Activated naive CD8-positive, alpha-beta T cell treated with anti-CD3 and anti-CD28 coated beads, Interleukin-2, amount 50 U/mL, for 16 hours (primary cell): ENCODE results near the gene LDB2.
"Not testable (repeated sequence)": the region's sequence is repeated elsewhere in the genome, so short reads cannot be mapped to it uniquely, and the experiment has no call there.

Experiments used
- DNase-seq: peaks from one replicate; pipeline ENCODE4 v3.0.0-alpha.2; 2020; ENCODE audit warnings: low read depth, low spot score

The LDB2 gene

DNA sequence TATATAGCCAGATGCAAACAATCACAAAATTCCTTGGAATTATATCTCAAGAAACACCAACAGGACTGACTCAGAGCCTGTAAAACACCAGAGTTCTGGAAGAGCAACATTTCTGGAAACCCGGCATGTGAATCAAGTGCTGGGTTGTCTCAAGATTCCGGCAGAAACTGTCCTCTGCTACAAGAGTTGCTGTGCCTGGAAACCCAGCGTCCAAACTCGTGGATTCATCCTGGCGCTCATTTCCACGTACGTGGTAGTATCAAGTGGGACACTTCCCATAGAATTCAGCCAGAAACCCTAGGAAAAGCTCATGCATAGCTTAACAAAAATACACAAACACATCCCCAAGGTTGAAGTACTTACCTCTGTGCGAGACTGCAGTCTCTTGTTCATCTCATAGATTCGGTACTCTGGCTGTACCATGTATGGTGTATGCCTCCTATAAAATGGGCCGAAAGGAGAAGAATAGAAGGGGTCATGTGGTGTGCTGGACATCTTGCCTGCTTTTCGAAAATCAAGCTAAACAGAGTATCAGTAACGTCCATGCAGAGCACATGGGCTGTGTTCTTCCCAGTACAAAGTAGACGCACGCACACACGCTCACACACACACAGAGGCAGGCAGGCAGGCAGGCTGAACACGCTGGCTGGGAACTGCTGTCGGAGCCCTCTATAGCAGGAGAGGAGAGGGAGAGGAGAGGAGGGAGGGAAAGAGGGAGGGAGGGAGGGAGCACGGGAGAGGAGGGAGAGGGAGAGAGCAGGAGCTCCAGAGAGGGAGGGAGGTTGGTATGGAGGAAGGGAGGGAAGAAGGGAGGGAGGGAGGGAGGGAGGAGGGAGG, at the start of gene LDB2:
TSS of gene LDB2 (minus strand) at position 655 of the 837 bp plus-strand sequence.
- no peak for DNase-seq

DNA sequence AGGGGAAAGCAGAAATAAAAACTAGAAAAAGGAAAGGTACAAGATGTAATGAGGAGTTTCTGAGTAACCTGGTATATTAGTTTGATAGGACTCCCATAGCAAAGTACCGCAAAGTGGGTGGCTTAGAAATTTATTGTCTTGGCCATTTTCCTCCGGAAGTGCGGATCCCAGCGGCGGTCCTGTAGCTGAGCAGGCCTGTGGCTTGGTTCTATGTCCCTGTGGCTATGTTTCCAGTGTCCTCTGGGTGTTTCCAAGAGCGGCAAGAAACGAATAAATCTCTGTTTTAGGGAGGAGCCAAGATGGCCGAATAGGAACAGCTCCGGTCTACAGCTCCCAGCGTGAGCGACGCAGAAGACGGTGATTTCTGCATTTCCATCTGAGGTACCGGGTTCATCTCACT, 44.0 kb upstream of the LDB2 start:
- DNase-seq, result no peak

DNA sequence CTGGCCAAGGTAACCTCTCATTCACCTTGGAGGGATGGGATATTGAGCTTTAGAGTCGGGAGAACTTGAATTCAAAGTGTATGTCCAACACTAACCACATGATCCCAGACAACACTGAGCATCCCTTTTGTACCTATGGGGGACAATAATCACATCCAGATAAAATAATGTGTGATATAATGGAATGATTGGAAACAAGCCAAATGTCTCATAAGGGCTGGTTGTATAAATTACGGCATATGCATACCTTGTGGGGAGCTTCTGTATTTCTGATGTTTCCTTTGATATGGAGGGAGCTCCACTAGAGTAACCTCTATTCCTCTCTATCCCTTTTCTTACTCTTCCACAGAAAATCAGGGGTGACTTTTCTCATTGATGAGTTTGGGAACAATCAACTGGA, 40.7 kb upstream of the LDB2 start:
- DNase-seq, result no peak

DNA sequence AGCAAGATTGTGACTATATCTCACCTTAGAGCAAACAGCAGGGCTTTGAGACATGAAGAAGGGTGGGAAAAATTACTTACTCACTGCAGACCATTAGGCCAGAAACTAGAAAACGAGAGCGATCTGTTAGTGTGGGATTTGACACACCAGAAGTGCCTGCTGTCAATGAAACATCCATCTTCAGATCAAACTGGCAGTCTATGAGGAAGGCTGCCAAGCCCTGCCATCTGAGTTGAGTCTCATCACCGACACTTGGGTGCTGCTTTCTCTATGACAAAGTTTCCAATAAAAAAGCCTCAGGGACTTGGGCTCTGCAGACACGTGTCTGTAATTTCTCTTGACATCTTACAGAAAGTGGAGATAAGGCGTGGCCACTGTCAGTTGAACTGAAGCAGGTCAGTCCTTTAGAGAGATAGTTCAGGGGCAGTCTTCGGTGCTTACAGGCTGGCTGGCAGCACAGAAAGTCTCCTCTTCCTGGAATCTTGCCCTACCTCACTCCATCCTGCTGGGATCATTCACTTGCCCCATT, 40.1 kb upstream of the LDB2 start:
- no peak for DNase-seq

DNA sequence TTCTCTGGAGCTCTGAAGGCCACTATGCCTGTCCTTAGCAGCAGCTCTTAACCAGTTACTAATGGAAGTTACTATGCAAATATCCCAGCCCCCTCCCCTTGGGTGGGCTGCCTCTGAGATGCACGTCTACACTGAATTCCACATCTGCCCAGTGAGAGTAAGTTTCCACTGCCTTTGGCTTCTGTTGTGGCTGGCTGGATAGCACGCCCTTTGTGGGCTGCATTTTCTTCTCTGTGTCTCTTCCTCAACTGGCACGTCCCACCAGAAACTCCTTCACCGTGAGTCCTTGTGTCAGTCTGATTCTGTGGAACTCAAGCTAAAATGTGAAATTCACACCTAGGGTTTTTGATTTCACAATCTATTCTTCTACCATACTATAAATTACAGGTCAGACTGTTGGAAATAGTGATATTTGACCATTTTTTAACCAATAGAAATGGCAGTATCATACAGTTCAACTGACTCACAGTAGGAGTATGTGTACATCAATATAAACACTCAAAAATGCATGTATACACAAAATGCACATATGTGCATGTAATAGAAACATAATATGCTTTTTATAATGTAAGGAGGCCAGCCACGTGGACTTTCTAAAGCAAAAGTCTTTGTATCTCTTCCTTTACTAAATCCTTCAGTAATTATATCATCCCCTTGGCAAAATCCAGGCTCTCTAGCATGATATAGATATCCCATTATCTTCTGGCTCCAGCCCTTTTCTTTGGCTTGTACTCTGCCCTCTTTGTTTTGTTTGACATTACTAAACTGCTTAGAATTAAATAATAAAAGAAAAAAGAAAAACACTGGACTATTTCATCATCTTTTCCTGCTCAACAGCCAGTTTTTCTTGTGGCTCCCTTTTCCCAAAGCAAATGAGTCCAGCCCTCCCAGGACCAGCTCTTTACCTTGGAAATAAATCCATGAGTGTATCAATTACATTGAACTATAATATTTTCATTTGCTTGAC, 33.2 kb upstream of the LDB2 start:
- DNase-seq, result no peak

DNA sequence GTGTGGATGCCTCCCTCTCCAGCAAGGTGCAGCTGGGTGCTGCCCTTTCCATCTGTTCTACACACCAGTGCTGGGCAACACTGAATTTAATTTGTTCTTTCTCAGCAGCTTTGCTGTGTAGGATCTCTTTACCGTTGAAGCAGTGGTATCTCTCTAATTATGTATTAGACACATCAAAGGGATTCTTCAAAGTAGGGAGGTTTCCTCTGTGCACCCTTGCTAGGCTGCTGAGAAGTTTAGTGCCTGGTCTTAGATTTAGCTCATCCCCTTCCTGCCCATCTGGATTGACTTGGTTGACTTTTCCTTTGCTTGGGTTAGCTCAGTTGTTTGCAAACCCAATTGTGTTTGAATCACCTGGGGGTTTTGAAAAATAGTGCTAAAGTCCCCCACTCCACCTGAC, 27.8 kb upstream of the LDB2 start:
- DNase-seq, result no peak

DNA sequence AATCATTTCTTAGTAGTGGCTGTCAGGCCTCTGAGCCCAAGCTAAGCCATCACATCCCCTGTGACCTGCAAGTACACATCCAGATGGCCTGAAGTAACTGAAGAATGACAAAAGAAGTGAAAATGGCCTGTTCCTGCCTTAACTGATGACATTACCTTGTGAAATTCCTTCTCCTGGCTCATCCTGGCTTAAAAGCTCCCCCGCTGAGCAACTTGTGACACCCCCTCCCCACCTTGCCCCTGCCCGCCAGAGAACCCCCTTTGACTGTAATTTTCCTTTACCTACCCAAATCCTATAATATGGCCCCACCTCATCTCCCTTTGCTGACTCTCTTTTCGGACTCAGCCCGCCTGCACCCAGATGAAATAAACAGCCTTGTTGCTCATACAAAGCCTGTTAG, 20.3 kb upstream of the LDB2 start:
- DNase-seq, result not testable (repeated sequence)

DNA sequence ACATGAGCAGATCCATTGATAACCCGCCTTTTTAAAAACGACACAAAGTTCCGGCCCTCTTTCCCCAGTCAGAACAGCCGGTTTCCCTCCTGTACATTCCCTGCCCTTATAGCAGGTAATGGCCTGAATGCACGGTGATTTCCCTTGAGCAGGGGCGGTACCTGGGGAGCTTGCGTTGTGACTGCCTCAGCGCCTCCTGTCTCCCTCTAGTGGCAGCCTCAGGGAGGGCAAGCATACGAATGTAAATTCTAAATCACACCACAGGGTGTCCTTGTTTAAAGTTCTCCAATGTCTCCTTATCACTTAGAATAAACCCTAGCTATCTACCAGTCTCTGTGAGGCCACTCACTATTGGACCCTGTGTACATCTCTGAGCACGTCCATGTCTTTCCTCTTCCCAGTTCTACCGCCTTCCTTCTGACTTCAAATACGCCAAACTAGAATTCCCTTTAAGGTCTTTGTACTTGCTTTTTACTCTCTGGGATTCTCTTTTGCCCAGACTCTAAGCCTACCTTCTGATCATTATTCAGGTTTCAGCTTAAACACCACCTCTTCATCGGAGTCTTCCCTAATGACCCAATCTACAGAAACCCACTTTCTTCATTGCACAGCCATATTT, 18.4 kb upstream of the LDB2 start:
- DNase-seq, result peak; percentile 40

DNA sequence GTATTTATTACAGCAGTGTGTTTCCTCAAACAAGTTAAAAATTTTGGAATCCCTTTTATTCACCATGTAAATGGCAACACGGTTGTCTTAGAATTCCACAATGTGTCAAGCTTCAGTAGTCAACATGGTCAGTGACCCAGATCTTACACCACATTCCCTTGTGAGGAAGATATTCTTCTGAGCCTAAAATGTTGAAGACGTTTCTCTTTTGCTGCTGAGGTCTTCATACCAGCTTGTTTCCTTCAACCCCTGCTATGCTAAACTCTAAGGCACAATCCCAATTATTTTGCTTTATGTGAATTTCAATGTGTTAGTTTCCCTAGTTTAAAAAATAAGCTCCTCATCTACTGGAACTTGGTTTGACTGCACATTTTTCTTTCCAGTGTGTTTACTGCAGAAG, 17.6 kb upstream of the LDB2 start:
- DNase-seq, result no peak

DNA sequence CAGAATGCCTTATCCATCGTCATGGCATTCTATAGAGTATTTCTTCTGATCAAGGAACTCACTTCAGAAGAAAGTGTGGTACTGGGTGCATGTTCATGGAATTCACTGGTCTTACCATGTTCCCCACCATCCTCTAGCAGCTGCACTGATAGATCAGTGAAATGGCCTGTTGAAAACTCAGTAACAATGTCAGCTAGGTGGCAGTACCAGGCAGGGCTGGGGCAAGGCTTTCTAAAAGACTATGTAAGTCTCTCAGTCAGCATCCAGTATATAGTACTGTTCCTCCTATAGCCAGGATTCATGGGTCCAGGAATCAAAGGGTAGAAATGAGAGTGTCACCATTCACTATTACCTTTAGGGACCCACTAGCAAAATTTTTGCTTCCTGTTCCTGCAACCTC, 15.8 kb upstream of the LDB2 start:
- no peak for DNase-seq

DNA sequence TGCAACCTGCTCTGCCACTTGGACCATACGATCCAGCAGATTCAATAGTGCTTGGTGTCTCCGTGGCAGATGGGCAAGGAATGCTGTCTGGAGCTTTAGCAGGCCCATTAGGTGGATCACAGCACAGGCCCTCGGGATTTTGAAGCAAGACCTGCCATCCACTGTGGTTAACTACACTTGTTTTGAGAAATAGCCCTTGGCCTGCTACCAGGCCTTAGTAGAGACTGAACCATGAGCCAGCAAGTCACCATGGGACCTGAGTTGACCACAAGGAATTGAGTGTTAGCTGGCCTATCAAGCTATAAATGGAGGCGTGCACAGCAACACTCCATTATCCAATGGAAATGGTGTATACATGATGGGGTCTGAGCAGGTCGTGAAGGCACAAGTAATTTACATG, 14.5 kb upstream of the LDB2 start:
- DNase-seq, result no peak

DNA sequence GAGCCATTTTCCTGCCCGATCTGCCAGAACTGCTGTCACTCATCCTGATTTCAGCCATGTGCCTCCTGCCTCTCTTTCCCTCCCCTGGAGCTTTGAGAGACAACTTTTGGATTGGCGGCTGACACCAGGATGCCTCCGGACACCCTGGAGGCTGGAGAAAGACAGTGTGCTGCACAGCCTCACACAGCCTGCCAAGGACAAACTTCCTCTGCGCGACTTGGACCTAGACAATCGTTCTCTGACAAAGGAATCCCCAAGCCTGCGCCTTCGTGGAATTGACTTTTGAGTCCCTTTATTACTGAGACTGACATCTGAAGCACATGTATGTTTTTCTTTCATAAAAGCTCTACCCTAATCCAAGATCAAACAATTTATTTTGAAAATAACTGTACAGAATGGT, 10.8 kb upstream of the LDB2 start:
- DNase-seq, result no peak

DNA sequence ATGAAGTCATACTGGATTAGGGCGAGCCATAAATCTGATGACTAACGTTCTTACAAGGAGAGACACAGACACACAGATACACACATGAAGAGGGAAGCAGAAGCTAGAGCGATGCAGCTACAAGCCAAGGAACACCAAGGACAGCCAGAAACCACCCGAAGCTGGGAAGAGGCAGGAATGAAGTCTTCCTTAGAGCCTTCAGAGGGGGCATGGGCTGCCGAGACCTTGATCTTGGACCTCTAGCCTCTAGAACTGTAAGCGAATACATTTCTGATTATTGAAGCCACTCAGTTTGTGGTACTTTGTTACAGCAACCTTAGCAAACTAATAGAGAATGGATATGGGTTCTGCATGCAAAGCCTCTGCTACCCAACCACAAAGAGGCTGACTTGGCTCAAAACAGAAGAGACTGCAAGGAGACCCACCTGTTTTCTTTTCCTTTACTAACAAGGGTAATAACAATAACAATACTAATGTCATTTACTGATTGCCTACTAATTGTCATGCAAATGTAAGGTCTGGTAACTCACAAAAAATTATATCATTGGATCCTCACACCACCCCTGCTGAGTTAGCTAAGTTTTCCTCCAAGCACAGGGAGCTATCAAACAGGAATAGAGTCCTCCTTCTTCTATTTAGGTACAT, 10.1 kb upstream of the LDB2 start:
- no peak for DNase-seq

DNA sequence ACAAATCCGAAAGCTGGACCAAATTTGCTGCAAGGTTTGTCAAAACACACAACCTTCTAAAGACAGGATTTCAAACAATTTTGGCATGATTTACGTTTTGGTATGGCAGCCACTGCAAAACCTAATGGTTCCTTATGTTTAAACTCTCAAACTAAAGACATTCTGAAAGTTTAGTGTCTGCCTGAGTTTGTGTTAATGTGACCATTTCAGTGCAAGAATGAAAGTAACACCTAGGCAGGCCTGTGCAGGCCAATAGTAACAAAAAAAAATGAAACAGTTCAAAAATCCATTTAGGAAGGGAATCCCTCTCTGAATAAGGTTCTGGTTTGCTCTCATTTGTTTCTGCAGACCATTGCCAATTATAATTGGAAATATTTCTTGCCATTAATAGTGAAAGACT, 1.9 kb upstream of the LDB2 start:
- DNase-seq, result no peak

DNA sequence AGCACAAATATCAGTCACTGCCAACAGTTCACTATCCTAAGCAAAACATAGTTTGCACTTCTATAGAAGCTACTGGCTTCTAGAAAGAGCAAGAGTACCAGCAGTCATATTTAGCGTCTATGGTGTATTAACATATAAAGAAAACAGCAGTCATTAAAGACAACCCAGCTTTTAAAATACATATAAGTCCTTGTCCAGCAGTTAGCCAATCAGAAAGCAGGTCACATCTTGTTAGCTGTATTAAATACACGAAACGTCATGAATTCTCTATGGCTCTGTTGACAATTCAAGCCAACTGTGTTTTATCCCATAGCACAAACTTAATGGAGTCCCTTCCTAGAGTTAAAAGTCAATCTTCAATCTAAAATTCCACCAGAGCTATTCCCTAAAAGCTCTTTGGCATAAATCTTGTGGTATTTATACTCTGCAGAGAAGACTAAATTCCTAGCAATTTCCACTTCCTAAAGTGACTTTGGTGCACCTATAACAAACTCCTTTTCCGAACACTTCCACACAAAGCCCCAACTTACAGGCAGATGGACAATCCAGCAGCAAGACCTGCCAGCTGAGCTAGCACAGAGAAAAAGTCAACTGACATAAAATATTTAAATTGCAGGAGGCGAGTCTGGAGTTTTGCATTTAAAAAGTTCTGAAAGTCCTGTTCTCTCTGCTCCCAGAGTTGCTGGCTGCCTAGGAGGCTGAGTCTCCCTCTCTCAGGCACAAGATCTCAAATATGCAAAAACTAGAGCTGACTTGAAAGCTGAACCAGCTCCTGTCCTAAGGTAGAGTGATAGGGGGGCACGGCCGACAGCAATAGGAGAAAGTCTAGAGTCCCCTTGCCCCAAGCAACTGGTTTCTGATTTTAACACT, 1.3 kb downstream of the LDB2 start:
- no peak for DNase-seq

DNA sequence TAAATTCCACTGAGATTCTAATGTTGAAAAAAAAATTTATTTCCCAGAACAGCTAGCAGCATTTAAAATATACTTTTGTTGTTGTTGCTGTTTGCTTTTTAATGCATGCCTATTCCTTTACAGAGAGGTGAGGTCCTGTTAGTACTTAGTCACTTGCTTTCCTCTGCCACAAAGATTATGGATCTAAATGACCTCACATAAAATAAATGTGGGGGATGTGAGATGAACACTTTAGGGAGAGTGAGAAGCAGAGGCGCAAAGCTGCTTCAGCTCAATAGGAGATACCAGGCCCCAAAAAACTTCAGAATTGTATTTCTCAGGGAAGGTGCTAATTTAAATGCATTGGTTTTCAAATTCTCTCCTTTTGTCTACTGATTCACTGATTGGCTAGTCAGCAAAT, 4.0 kb downstream of the LDB2 start:
- no peak for DNase-seq

DNA sequence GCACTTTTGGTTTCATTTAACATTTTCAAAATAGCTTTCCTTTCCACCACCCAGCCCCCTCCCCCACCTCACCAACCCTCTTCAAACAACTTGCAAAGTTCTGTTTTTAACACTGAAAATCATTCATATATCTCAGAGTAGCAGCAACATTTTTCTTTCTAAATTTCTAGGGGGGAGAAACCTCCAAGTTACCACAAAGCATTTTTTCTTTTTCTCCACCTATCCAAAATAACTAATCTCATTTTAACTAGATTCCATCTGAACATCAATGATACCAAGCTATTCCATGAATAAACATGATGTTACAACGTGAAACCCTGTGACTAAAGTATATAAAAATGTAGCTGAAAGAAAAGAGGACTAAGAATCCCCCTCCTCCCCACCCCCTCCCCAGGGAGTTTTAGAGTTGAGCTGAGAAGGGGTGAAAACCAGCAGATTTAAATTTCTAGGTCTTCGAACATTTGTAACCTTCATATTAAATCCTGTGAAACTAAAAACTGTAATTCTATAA, 5.2 kb downstream of the LDB2 start:
- DNase-seq, result no peak

DNA sequence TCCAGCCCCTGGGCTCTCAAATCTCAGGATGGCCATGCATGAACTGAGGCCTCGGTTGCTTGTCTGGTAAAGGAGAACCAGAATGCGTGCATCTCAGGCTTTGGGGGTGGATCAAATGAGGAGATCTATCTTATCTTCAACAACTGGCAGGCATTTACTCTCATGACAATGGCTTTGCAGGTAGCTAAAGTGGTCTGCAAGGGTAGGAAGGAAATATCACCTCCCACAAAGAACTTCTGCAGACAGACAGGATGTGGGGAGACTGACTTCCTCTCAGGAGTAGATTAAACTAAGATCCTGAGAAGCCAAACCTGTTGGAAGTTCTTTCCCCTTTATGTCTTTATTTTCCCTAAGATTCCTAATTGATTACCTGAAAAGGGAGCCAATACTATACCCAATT, 7.8 kb downstream of the LDB2 start:
- DNase-seq, result no peak

DNA sequence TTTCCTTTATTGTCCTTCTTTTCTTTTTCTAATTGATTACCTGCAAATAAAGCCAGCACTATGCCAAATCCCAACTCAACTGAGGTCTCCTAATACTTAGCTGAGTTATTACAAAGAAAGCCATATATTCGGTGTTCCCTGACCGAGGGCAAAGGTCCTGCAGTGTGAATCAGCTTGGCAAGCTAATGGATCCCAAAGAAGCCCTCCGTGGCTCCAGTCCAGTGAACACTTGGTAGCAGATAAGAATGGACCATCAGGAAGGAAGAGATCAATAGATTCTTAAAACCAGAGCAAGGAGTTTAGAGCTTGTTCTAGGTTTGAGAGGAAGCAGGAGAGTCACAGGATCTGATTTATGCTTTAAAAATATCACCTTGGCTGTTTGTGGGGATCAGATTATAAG, 8.5 kb downstream of the LDB2 start:
- DNase-seq, result no peak

DNA sequence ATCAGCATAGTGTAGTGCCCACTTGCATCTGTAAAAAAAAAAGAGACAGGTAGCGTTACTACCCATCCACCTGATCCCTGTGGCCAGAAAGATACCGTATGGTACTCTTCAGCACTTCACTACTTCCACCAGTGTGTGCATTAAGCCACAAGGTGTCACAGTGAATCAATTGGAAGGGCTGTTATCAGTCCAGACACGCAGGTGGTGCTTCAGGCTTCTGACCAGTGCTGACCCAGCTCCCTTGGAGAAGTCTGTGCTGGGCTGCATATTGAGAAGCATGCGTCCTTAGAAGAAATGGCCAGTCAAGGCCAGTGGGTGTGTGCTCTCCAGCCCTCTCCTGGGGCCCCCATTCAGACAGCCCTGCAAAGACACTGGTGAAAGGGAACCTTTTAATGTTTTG, 10.6 kb downstream of the LDB2 start:
- no peak for DNase-seq
